Psoas muscle (tissue), 8 donors: Measurements from ENCODE around the gene CCDC54. TPM values are rescaled to one million over a fixed set of nuclear protein-coding genes. Genes with fewer than 3 reads are reported as not detected.

Experiments
- ATAC-seq, 4 donors: fragments of 200-7000 bp; cut with Tn5 transposase; one replicate each; pipeline ENCODE4 v1.9.1; 2020; ENCODE audit warnings: moderate library complexity in 3 of 4, mild to moderate bottlenecking in 2 of 4
- DNase-seq, 2 donors: peaks; one replicate each; pipeline ENCODE4 v3.0.0-alpha.2; 2020
- H3K27ac ChIP-seq: fragments of 200-600 bp; one replicate; pipeline ENCODE4 v1.8.0; 2022
- H3K27me3 ChIP-seq, 3 donors: fragments of 200-600 bp in 1 of 3; one replicate each; pipeline versions ENCODE4 v1.6.1 to v1.8.0; 2013 to 2022; ENCODE audit warnings: low read length in 2 of 3, mild to moderate bottlenecking in 2 of 3, moderate library complexity in 1 of 3; ENCODE audit not compliant: insufficient read depth in 3 of 3
- H3K36me3 ChIP-seq, 2 donors: fragments of 200-600 bp in 1 of 2; one replicate each; pipeline versions ENCODE4 v1.6.1 to v1.8.0; 2013 to 2022; ENCODE audit warnings: low read depth in 1 of 2, mild to moderate bottlenecking in 1 of 2, moderate library complexity in 1 of 2; ENCODE audit not compliant: insufficient read depth in 1 of 2
- H3K4me1 ChIP-seq: fragments of 200-600 bp; one replicate; pipeline ENCODE4 v1.8.0; 2022
- H3K4me3 ChIP-seq: fragments of 200-600 bp; one replicate; pipeline ENCODE4 v1.8.0; 2022; ENCODE audit warnings: mild to moderate bottlenecking
- H3K9me3 ChIP-seq: fragments of 200-600 bp; one replicate; pipeline ENCODE4 v1.8.0; 2022
- CTCF ChIP-seq: fragments of 200-600 bp; IDR thresholded peaks from one replicate; pipeline ENCODE4 v1.8.0; 2022; ENCODE audit warnings: antibody characterized with exemption
- WGBS, 3 donors: extraction: QIAGEN DNeasy Blood & Tissue Kit; methylation state at CpG; one replicate each; pipeline versions ENCODE4 v1.1.6 to v1.1.7; 2013; 5-methylcytosine and 5-hydroxymethylcytosine counted together
- intact Hi-C, 2 donors: fragments of 100-400 bp; cut with DNase I; formaldehyde crosslinking; loops; one replicate each; pipeline versions ENCODE4 v1.11.0 to v1.14.2; 2022
- polyA plus RNA-seq, 3 donors: library from polyadenylated mRNA; stranded (reverse); fragments of 200-250 nt; gene quantifications; one replicate each; pipeline ENCODE4 v1.2.3, GENCODE V29; 2013
- total RNA-seq, 4 donors: library from RNA; stranded (reverse); fragmentation: NEBNext Ultra II Directional in 2 of 4; extraction: Animal tissue kit (Norgen Biotek cat#: 25700) in 2 of 4; gene quantifications; one replicate each; pipeline versions ENCODE4 v1.2.1 to v1.2.4, GENCODE V29; 2021 to 2023
- donor health status: healthy with polysubstance abuse.
- donor health status: DM: no; HTN: no; CAD: no; lungs with moderate emphysema.
- donor health status: Bipolar disorder and iron deficiency.
- donor health status: healthy.
- donor health status: DM: yes; HTN: yes; CAD: no.
- donor health status: DM: no; HTN: no; CAD: no.
- donor health status: DM: no; HTN: no; CAD: no.
- donor health status: DM: yes; HTN: yes; CAD: no.

CCDC54 gene
- total and polyA plus RNA-seq, 7 donors = not detected

- ATAC-seq = no peak
- Histone ChIP-seq H3K4me1 (no peaks in the 10 kb centered on the region), H3K36me3 (no peaks in the 10 kb centered on the region), H3K27me3 (no peaks in the 10 kb centered on the region), H3K27ac (no peak overlapping the region), H3K4me3 (no peak overlapping the region), H3K9me3 (peaks cover 7% of the 10 kb centered on the region)
- TF ChIP-seq CTCF = no peak
- WGBS, 3 donors = 16 to 21% (median 17%) methylated on average over 2 of the region's 2 CpGs
- DNase-seq = no peak
- intact Hi-C loops = no loop called here
These were observed 34.5 kb downstream of the CCDC54 start for GRCh38 chr3:107411779-107412178.

GRCh38 chr3:107412376-107412775 lies 35.1 kb downstream of the CCDC54 start:
- Histone ChIP-seq H3K27me3 (no peaks in the 10 kb centered on the region), H3K9me3 (peaks cover 7% of the 10 kb centered on the region), H3K4me1 (no peaks in the 10 kb centered on the region), H3K27ac (no peak overlapping the region), H3K36me3 (no peaks in the 10 kb centered on the region), H3K4me3 (no peak overlapping the region)
- TF ChIP-seq CTCF = no peak
- DNase-seq (no peak), ATAC-seq (no peak)
- 34 to 50% (median 40%) methylated on average over 3 of the region's 3 CpGs for WGBS, 3 donors
- intact Hi-C loops = no loop called here

GRCh38 chr3:107413264-107413663 lies 36.0 kb downstream of the CCDC54 start:
- no peaks in the 10 kb centered on the region for H3K4me1 ChIP-seq
- WGBS, 3 donors = 98 to 99% (median 98%) methylated on average over 6 of the region's 6 CpGs
- intact Hi-C loops = no loop called here
- DNase-seq = no peak
- TF ChIP-seq CTCF = no peak
- H3K4me3 ChIP-seq = no peak overlapping the region
- H3K27me3 ChIP-seq = no peaks in the 10 kb centered on the region
- H3K36me3 ChIP-seq = no peaks in the 10 kb centered on the region
- no peak for ATAC-seq
- H3K9me3 ChIP-seq = peaks cover 7% of the 10 kb centered on the region
- no peak overlapping the region for H3K27ac ChIP-seq

GRCh38 chr3:107414325-107414964 lies 37.2 kb downstream of the CCDC54 start:
- Histone ChIP-seq H3K27me3 (no peaks in the 10 kb centered on the region), H3K27ac (no peak overlapping the region), H3K9me3 (peaks cover 3% of the 10 kb centered on the region), H3K4me1 (no peaks in the 10 kb centered on the region), H3K36me3 (no peaks in the 10 kb centered on the region), H3K4me3 (no peak overlapping the region)
- DNase-seq = no peak
- WGBS, 3 donors = 96 to 100% (median 96%) methylated on average over 1 of the region's 1 CpG
- intact Hi-C loops = no loop called here
- no peak for TF ChIP-seq CTCF
- ATAC-seq = no peak

GRCh38 chr3:107416138-107416537 lies 38.9 kb downstream of the CCDC54 start:
- 91 to 94% (median 93%) methylated on average over 3 of the region's 3 CpGs for WGBS, 3 donors
- intact Hi-C loops = no loop called here
- no peak overlapping the region for H3K27ac ChIP-seq
- no peaks in the 10 kb centered on the region for H3K27me3 ChIP-seq
- H3K4me3 ChIP-seq = no peak overlapping the region
- no peaks in the 10 kb centered on the region for H3K4me1 ChIP-seq
- no peak for DNase-seq
- no peak for ATAC-seq
- TF ChIP-seq CTCF = no peak
- no peaks in the 10 kb centered on the region for H3K36me3 ChIP-seq
- H3K9me3 ChIP-seq = no peaks in the 10 kb centered on the region
